Psoas muscle (tissue), 8 donors: Measurements from ENCODE around the gene MOGAT2. TPM values are rescaled to one million over a fixed set of nuclear protein-coding genes. Genes with fewer than 3 reads are reported as not detected.

Source experiments
- ATAC-seq, 4 donors: fragments of 200-7000 bp; cut with Tn5 transposase; one replicate each; pipeline ENCODE4 v1.9.1; 2020; ENCODE audit warnings: moderate library complexity in 3 of 4, mild to moderate bottlenecking in 2 of 4
- DNase-seq, 2 donors: peaks; one replicate each; pipeline ENCODE4 v3.0.0-alpha.2; 2020
- H3K27ac ChIP-seq: fragments of 200-600 bp; one replicate; pipeline ENCODE4 v1.8.0; 2022
- H3K27me3 ChIP-seq, 3 donors: fragments of 200-600 bp in 1 of 3; one replicate each; pipeline versions ENCODE4 v1.6.1 to v1.8.0; 2013 to 2022; ENCODE audit warnings: low read length in 2 of 3, mild to moderate bottlenecking in 2 of 3, moderate library complexity in 1 of 3; ENCODE audit not compliant: insufficient read depth in 3 of 3
- H3K36me3 ChIP-seq, 2 donors: fragments of 200-600 bp in 1 of 2; one replicate each; pipeline versions ENCODE4 v1.6.1 to v1.8.0; 2013 to 2022; ENCODE audit warnings: low read depth in 1 of 2, mild to moderate bottlenecking in 1 of 2, moderate library complexity in 1 of 2; ENCODE audit not compliant: insufficient read depth in 1 of 2
- H3K4me1 ChIP-seq: fragments of 200-600 bp; one replicate; pipeline ENCODE4 v1.8.0; 2022
- H3K4me3 ChIP-seq: fragments of 200-600 bp; one replicate; pipeline ENCODE4 v1.8.0; 2022; ENCODE audit warnings: mild to moderate bottlenecking
- H3K9me3 ChIP-seq: fragments of 200-600 bp; one replicate; pipeline ENCODE4 v1.8.0; 2022
- WGBS, 3 donors: extraction: QIAGEN DNeasy Blood & Tissue Kit; methylation state at CpG; one replicate each; pipeline versions ENCODE4 v1.1.6 to v1.1.7; 2013; 5-methylcytosine and 5-hydroxymethylcytosine counted together
- intact Hi-C, 2 donors: fragments of 100-400 bp; cut with DNase I; formaldehyde crosslinking; loops; one replicate each; pipeline versions ENCODE4 v1.11.0 to v1.14.2; 2022
- polyA plus RNA-seq, 3 donors: library from polyadenylated mRNA; stranded (reverse); fragments of 200-250 nt; gene quantifications; one replicate each; pipeline ENCODE4 v1.2.3, GENCODE V29; 2013
- total RNA-seq, 4 donors: library from RNA; stranded (reverse); fragmentation: NEBNext Ultra II Directional in 2 of 4; extraction: Animal tissue kit (Norgen Biotek cat#: 25700) in 2 of 4; gene quantifications; one replicate each; pipeline versions ENCODE4 v1.2.1 to v1.2.4, GENCODE V29; 2021 to 2023
- TF ChIP-seq, protein P1 (sequence below): fragments of 200-600 bp; IDR thresholded peaks from one replicate; pipeline ENCODE4 v1.8.0; 2022; ENCODE audit warnings: antibody characterized with exemption
- donor health status: healthy with polysubstance abuse.
- donor health status: DM: no; HTN: no; CAD: no; lungs with moderate emphysema.
- donor health status: Bipolar disorder and iron deficiency.
- donor health status: healthy.
- donor health status: DM: yes; HTN: yes; CAD: no.
- donor health status: DM: no; HTN: no; CAD: no.
- donor health status: DM: no; HTN: no; CAD: no.
- donor health status: DM: yes; HTN: yes; CAD: no.

Gene MOGAT2
- total and polyA plus RNA-seq, 7 donors: 0.04 to 0.19 TPM; not detected in 5

DNA sequence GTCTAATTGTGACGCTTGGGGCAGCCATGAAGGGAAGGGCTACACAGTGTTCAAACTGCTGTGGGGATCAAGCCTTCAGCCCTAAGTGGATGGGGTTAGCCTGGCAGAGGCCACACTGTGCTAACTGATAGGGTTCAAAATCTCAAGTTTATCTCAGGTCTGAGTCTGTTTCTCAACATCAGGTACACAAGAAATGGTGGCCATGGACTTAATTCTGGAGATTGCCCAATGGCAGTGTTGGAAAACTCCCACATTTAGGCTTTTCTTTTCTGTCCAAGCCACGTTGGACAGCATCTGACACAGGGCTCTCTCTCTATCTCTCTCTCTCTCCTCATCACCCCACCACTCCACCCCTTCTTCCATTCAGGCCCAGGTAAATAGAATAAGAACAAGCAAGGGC lies 40.0 kb downstream of the MOGAT2 start:
- Histone ChIP-seq H3K9me3 (no peaks in the 10 kb centered on the region), H3K27ac (no peak overlapping the region), H3K4me3 (no peak overlapping the region), H3K36me3 (no peaks in the 10 kb centered on the region), H3K4me1 (no peaks in the 10 kb centered on the region), H3K27me3 (no peaks in the 10 kb centered on the region)
- TF ChIP-seq, protein P1, sequence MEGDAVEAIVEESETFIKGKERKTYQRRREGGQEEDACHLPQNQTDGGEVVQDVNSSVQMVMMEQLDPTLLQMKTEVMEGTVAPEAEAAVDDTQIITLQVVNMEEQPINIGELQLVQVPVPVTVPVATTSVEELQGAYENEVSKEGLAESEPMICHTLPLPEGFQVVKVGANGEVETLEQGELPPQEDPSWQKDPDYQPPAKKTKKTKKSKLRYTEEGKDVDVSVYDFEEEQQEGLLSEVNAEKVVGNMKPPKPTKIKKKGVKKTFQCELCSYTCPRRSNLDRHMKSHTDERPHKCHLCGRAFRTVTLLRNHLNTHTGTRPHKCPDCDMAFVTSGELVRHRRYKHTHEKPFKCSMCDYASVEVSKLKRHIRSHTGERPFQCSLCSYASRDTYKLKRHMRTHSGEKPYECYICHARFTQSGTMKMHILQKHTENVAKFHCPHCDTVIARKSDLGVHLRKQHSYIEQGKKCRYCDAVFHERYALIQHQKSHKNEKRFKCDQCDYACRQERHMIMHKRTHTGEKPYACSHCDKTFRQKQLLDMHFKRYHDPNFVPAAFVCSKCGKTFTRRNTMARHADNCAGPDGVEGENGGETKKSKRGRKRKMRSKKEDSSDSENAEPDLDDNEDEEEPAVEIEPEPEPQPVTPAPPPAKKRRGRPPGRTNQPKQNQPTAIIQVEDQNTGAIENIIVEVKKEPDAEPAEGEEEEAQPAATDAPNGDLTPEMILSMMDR: no peak
- 61 to 68% (median 61%) methylated on average over 2 of the region's 2 CpGs for WGBS, 3 donors
- intact Hi-C loops: no loop called here
- ATAC-seq (no peak), DNase-seq (no peak)

DNA sequence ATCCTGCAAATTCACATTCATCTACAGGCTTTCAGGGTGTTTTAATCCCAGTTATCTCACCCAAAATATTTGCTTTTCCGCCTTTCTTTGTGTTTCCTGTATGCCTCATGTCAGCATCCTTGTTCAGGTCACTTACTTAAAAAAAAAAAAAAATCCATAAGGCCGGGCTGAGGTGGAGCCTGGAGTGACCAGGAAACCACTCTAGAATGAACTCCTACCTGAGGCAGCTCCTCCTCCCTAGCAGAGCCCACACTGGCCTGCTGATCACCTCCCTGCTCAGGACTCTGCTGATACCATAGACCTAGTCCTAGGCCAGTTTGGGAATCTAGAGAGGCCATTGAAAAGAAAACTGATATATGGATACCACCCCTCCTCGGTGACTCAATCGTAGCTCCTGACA lies 42.2 kb downstream of the MOGAT2 start:
- H3K4me1 ChIP-seq: no peaks in the 10 kb centered on the region
- no peaks in the 10 kb centered on the region for H3K27me3 ChIP-seq
- ATAC-seq (no peak), DNase-seq (no peak)
- intact Hi-C loops: no loop called here
- H3K36me3 ChIP-seq: no peaks in the 10 kb centered on the region
- no peak overlapping the region for H3K4me3 ChIP-seq
- WGBS, 3 donors: 78 to 83% (median 80%) methylated on average over 4 of the region's 4 CpGs
- TF ChIP-seq, protein P1: no peak
- H3K9me3 ChIP-seq: no peaks in the 10 kb centered on the region
- no peak overlapping the region for H3K27ac ChIP-seq

DNA sequence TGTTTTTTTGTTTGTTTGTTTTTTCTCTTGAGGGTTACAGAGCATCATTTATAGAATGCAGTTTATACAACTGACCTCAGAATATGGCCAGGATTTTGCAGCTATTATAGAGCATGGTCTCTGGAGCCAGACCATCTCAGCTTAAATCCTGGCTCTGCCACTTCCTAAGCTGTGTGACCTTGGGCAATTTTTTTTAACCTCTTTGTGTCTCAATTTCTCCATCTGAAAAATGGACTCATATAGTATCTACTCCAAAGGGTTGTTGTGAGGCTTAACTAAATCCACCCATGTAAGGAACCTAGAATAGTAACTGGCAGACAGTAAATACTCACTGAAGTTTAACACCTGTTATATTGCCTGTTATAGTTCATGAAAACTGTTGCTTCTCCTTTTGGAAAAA lies 42.6 kb downstream of the MOGAT2 start:
- ATAC-seq (no peak), DNase-seq (no peak)
- Histone ChIP-seq H3K4me1 (no peaks in the 10 kb centered on the region), H3K4me3 (no peak overlapping the region), H3K27me3 (no peaks in the 10 kb centered on the region), H3K36me3 (no peaks in the 10 kb centered on the region), H3K9me3 (no peaks in the 10 kb centered on the region), H3K27ac (no peak overlapping the region)
- TF ChIP-seq, protein P1: no peak
- intact Hi-C loops: no loop called here

DNA sequence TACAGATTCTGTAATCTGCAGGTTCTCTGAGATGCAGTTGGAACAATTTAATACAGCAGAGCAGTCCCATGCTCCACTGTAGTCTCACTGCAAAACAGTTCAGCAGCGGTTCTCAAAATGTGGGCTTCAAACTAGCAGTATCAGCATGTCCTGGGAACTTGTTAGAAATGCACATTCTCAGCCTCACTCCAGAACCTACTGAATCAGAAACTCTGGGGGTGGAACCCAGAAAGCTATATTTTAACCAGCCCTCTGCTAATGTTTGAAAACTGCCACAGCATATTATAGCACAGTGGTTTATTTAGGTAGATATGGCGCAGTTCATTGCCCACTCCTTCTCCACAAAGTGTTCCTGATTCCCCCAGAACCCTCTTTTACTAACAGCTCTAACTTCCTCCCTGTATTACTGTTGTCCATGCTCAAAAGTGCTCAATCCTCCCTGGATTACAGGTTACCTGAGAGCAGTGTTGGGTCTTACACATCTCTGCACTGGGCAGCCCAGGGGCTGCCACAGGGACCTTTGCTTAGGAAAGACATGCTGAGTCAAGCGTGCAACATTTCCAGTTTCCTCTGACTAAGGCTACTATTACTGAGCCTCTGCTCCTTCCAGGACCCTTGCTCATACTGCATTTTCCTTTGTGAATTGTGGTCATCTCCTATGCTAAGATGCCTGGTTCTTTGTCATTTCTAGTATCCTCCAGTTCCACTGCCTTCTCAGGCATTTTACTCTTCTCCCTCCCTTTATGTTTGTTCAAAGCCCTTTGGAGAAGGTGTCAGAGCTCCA lies 43.3 kb downstream of the MOGAT2 start:
- peak in 1 of 4 donors; percentile 46 for ATAC-seq

More for the DNA sequence above, 43.3 kb downstream of the MOGAT2 start:
- H3K9me3 ChIP-seq: no peaks in the 10 kb centered on the region
- no peak overlapping the region for H3K4me3 ChIP-seq
- intact Hi-C loops: no loop called here
- no peaks in the 10 kb centered on the region for H3K4me1 ChIP-seq
- no peak for DNase-seq
- 92 to 98% (median 95%) methylated on average over 3 of the region's 3 CpGs for WGBS, 3 donors
- H3K27me3 ChIP-seq: no peaks in the 10 kb centered on the region
- TF ChIP-seq, protein P1: no peak
- H3K27ac ChIP-seq: no peak overlapping the region
- no peaks in the 10 kb centered on the region for H3K36me3 ChIP-seq
